HepG2 (cell line): Measurements from ENCODE around the gene LEMD2.

Experiments used
- CTCF ChIP-seq: sonication (generic); formaldehyde crosslinking; IDR thresholded peaks from 2 replicates; pipeline ENCODE4 v1.5.0; 2020; ENCODE audit warnings: mild to moderate bottlenecking, missing genetic modification reagents, moderate library complexity
- DPF2 ChIP-seq: sonication (generic); formaldehyde crosslinking; IDR thresholded peaks from 2 replicates; pipeline ENCODE4 v1.4.0; 2020; ENCODE audit warnings: mild to moderate bottlenecking, low read depth, missing genetic modification reagents, borderline replicate concordance
- DR1 ChIP-seq: sonication (generic); formaldehyde crosslinking; IDR thresholded peaks from 2 replicates; pipeline ENCODE4 v1.8.0; 2021; ENCODE audit warnings: mild to moderate bottlenecking, missing genetic modification reagents, inconsistent platforms
- HMG20B ChIP-seq: conservative IDR thresholded peaks from 2 replicates; pipeline ENCODE4 v1.6.1; 2016; ENCODE audit warnings: missing genetic modification reagents, missing compliant biosample characterization
- KLF16 ChIP-seq, 2 experiments: sonication (generic) in 1 of 2; formaldehyde crosslinking in 1 of 2; IDR thresholded peaks; 2 replicates each; pipeline versions ENCODE4 v1.6.1 to v1.8.0; 2016 to 2023; ENCODE audit warnings: missing genetic modification reagents in 2 of 2, missing compliant biosample characterization in 1 of 2
- MAF1 ChIP-seq: sonication (generic); formaldehyde crosslinking; IDR thresholded peaks from 2 replicates; pipeline ENCODE4 v1.5.0; 2020; ENCODE audit warnings: missing genetic modification reagents, borderline replicate concordance
- SNRNP70 ChIP-seq: fragments of 200-400 bp; formaldehyde crosslinking; IDR thresholded peaks from 2 replicates; pipeline ENCODE4 v1.6.1; 2017; ENCODE audit warnings: mild to moderate bottlenecking, low read depth, low read length, moderate library complexity
- TP53 ChIP-seq: sonication (generic); formaldehyde crosslinking; conservative IDR thresholded peaks from 2 replicates; pipeline ENCODE4 v1.4.0; 2020; ENCODE audit warnings: missing genetic modification reagents
- ZKSCAN1 ChIP-seq: fragments of 150-350 bp; IDR thresholded peaks from 2 replicates; pipeline ENCODE4 v1.6.1; 2014; ENCODE audit warnings: low read length
- ZMAT5 ChIP-seq: sonication (generic); formaldehyde crosslinking; IDR thresholded peaks from 2 replicates; pipeline ENCODE4 v1.5.0; 2020; ENCODE audit warnings: mild to moderate bottlenecking, low read depth, missing genetic modification reagents, borderline replicate concordance
- ZNF335 ChIP-seq: sonication (generic); formaldehyde crosslinking; IDR thresholded peaks from 2 replicates; pipeline ENCODE4 v1.4.0; 2020; ENCODE audit warnings: missing genetic modification reagents
- ZNF629 ChIP-seq: sonication (generic); formaldehyde crosslinking; conservative IDR thresholded peaks from 2 replicates; pipeline ENCODE4 v1.5.0; 2020; ENCODE audit warnings: missing genetic modification reagents

DNA sequence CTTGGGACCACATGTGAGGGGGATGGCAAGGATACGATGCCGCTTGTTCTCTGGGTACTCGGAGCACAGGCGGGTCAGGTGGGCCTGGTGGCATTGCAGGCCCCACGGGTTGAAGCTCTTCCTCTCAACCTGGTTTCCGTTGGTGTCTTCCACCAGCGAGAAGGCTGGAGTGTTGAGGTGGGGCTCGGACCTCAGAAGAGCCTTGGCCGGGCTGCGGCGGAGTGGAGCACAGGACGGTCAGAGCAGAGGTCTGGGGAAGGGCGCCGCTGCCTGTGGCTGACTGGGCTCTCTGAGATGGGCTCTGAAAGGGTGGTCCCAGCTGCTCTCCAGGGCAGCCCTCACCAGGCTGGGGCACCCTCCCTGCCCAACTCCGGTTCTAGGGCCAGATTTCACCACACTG, 62.2 kb downstream of the LEMD2 start:
- TF ChIP-seq HMG20B (CRISPR knock-in tag) = no peak
- TF ChIP-seq ZNF335 (CRISPR knock-in tag) = no peak
- TF ChIP-seq KLF16 (CRISPR knock-in tag; IDR thresholded peaks at IDR 0.05) = no peak
- TF ChIP-seq SNRNP70 = no peak
- TF ChIP-seq TP53 = no peak
- no peak for TF ChIP-seq ZKSCAN1
- no peak for TF ChIP-seq DR1
- no peak for TF ChIP-seq MAF1
- no peak for TF ChIP-seq ZNF629 (CRISPR knock-in tag)
- no peak for TF ChIP-seq ZMAT5 (CRISPR knock-in tag)
- TF ChIP-seq DPF2 = no peak
- TF ChIP-seq CTCF (CRISPR knock-in tag) = no peak
